GM12873 (cell line): Measurements from ENCODE around the gene EGFLAM.

ENCODE experiments used
- CTCF ChIP-seq: IDR thresholded peaks from 2 replicates; pipeline ENCODE4 v1.5.1; 2012; ENCODE audit warnings: low read depth, mild to moderate bottlenecking, moderate library complexity, low read length, control low read depth; ENCODE audit not compliant: insufficient read depth; ENCODE audit errors: missing control alignments

Gene EGFLAM

GRCh38 chr5:38468978-38469706 lies 210.8 kb downstream of the EGFLAM start:
- no peak for TF ChIP-seq CTCF

- TF ChIP-seq CTCF = no peak
These were observed 211.4 kb downstream of the EGFLAM start for GRCh38 chr5:38469707-38470267.

DNA sequence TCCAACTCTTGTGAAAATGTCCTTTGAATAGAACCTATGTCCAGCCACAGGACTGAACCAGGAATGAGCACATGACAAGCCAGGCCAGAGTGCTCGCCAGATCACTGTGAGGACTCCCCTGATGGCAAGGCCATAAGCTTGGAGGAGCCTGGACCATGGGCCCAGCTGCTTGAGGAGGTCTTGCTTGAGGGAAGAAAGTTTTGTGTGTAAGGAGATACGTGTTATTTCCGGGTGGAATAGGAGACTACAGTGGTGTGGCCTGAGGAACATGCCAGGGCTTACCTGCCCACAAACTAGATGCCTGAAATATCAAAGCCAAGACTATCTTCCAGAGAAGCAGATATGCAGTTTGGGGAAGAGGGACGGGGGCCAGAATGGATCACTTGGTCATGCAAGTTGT lies 213.3 kb downstream of the EGFLAM start:
- TF ChIP-seq CTCF = no peak

- no peak for TF ChIP-seq CTCF
These were observed 214.2 kb downstream of the EGFLAM start for GRCh38 chr5:38472541-38472940.

DNA sequence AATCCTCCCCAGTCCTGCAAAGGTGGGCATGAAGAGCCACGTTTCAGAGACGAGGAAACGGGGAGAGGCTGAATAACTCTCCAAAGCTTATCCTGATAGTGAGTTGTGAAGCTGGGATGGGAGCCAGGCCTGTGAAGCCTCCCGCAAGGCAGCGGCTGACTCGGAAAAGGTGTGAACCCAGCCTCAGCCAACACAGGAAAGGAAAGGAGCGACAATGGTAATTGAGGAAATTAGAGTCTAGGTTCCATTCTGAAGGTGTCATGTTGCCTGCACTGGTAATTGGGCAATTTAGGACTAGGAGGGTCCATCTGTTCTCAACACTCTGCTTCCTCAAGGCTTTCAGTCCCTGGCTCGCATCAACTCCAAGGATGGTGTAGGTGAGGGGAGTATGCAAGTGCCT lies 214.6 kb downstream of the EGFLAM start:
- no peak for TF ChIP-seq CTCF

DNA sequence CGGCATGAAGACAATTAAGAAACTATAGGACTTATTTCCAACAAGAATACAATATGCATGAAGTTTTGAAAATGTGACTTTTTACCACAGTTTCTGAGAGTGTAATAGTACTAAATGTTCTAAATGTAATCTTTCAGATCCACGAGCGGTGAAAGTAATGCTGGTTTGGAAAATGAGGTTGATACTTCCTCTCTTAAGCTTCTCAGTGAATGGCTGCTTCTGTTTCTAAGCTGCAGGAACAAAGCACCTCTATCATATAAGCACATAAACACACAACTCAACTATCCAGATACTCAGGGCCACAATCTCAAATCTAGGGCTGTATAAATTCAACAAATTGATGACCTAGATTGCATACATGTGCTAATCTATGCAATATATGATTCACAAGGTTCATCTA lies 219.8 kb downstream of the EGFLAM start:
- no peak for TF ChIP-seq CTCF

DNA sequence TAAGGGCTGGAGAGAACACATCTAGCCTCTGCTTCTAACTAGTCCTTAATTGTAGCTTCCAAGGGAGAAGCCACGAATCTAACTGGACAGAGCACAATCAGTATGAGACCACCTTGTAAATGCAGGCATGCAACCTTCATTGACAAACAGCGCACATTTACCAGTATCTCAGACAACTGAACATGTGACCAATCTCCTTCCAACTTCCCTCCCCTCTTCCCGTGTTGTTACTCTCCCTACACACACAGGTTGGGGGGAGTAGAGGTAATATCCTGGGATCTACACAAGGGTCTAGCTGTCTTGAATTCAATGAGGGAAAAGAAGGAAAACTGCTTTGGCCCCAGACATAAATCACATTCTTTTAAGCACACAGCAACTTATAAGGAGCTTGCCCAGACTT lies 220.5 kb downstream of the EGFLAM start:
- TF ChIP-seq CTCF = no peak
